ENCODE data around the gene ESPL1. TPM values are rescaled to one million over a fixed set of nuclear protein-coding genes. Genes with fewer than 3 reads are reported as not detected.

The ESPL1 gene
- total RNA-seq, 1 experiment from 2014 or later, result 61.4 TPM

GRCh38 chr12:53300187-53300586, 32.1 kb downstream of the ESPL1 start:
- Mint-ChIP-seq H3K36me3 (peaks cover 34% of the 10 kb centered on the region), H3K27ac (peak overlapping the region; percentile 82)

More at GRCh38 chr12:53300187-53300586, 32.1 kb downstream of the ESPL1 start:
- ATAC-seq (no peak), DNase-seq (ENCODE audit: low spot score) (no peak)
- POLR2A ChIA-PET, result interaction anchor here (0.7 to 2.5 kb wide), 3 partner anchors 21 to 201 kb away, joined by 3 to 8 read pairs (median 4); partner anchors contain the start of genes AAAS, ESPL1 and TARBP2
- H3K4me3 Mint-ChIP-seq, result peak overlapping the region; percentile 87
- H3K27me3 Mint-ChIP-seq (ENCODE audit: low read depth), result no peaks in the 10 kb centered on the region
- H3K9me3 Mint-ChIP-seq, result no peaks in the 10 kb centered on the region
- TF ChIP-seq RORB (CRISPR knock-in tag; IDR thresholded peaks at IDR 0.05), result no peak
- 0 out of 2 replicates have a peak, but pooled peaks have one; percentile 3 for TF ChIP-seq NR3C1 (CRISPR knock-in tag; conservative IDR thresholded peaks at IDR 0.05; ENCODE audit: low read depth)
- TF ChIP-seq ZBTB43 (CRISPR knock-in tag; IDR thresholded peaks at IDR 0.05), result no peak
- no peak for TF ChIP-seq FOXP1 (CRISPR knock-in tag; IDR thresholded peaks at IDR 0.05; ENCODE audit: borderline replicate concordance)
- TF ChIP-seq NR1H2 (CRISPR knock-in tag; IDR thresholded peaks at IDR 0.05), result no peak
- TF ChIP-seq CTCF (IDR thresholded peaks at IDR 0.05), result no peak
- TF ChIP-seq ZNF532 (CRISPR knock-in tag; IDR thresholded peaks at IDR 0.05; ENCODE audit: borderline replicate concordance), result no peak
- TF ChIP-seq FOXJ3 (CRISPR knock-in tag; IDR thresholded peaks at IDR 0.05; ENCODE audit: borderline replicate concordance), result no peak
- no peak for TF ChIP-seq E2F5 (CRISPR knock-in tag; IDR thresholded peaks at IDR 0.05)
- CTCF ChIA-PET, result interaction anchor here (0.7 to 3.6 kb wide), 12 partner anchors 22 to 235 kb away, joined by 3 to 66 read pairs (median 6); partner anchors contain the start of gene AAAS
- H3K4me1 Mint-ChIP-seq, result peaks cover 25% of the 10 kb centered on the region

Measured in WTC11 (cell line).